Neural cell (in vitro differentiated cells): ENCODE data around the gene DHFR. TPM values are rescaled to one million over a fixed set of nuclear protein-coding genes. Genes with fewer than 3 reads are reported as not detected.

Source experiments
- H2AFZ ChIP-seq: fragments of 200-600, 300-800 bp; sonication (generic), shearing (Covaris generic); 2 replicates; pipeline ENCODE4 v1.6.0; 2014; ENCODE audit warnings: low read depth, mild to moderate bottlenecking, antibody characterized with exemption, low read length, moderate library complexity
- H3F3A ChIP-seq: fragments of 200-600 bp; shearing (Covaris generic); 2 replicates; pipeline ENCODE4 v1.6.1; 2016; ENCODE audit warnings: mild to moderate bottlenecking, moderate library complexity, mixed read lengths, antibody characterized with exemption, low read length; ENCODE audit not compliant: insufficient read depth, poor library complexity, severe bottlenecking
- H3K27ac ChIP-seq: fragments of 200-600, 300-800 bp; sonication (generic), shearing (Covaris generic); 2 replicates; pipeline ENCODE4 v1.5.1; 2014; ENCODE audit warnings: mild to moderate bottlenecking, low read length, moderate library complexity
- H3K27me3 ChIP-seq: fragments of 300-800, 200-600 bp; sonication (generic), shearing (Covaris generic); 2 replicates; pipeline ENCODE4 v1.6.0; 2014; ENCODE audit warnings: mild to moderate bottlenecking, low read depth, low read length, moderate library complexity; ENCODE audit not compliant: insufficient read depth
- H3K36me3 ChIP-seq: fragments of 300-800, 200-600 bp; sonication (generic), shearing (Covaris generic); 2 replicates; pipeline ENCODE4 v1.5.1; 2014; ENCODE audit warnings: mild to moderate bottlenecking, antibody characterized with exemption, low read length, moderate library complexity; ENCODE audit not compliant: insufficient read depth
- H3K4me2 ChIP-seq: fragments of 300-800, 200-600 bp; sonication (generic), shearing (Covaris generic); 2 replicates; pipeline ENCODE4 v1.6.0; 2014; ENCODE audit warnings: mild to moderate bottlenecking, low read length
- H3K4me3 ChIP-seq: fragments of 300-800, 200-600 bp; sonication (generic), shearing (Covaris generic); 2 replicates; pipeline ENCODE4 v1.5.1; 2014; ENCODE audit warnings: mild to moderate bottlenecking, low read length, moderate library complexity
- H3K79me2 ChIP-seq: fragments of 200-600 bp; shearing (Covaris generic); replicated peaks from 2 replicates; pipeline ENCODE4 v1.6.0; 2014; ENCODE audit warnings: mild to moderate bottlenecking, low read length, moderate library complexity; ENCODE audit not compliant: insufficient read depth
- H3K9ac ChIP-seq: fragments of 300-800, 200-600 bp; sonication (generic), shearing (Covaris generic); 2 replicates; pipeline ENCODE4 v1.6.1; 2016; ENCODE audit warnings: mild to moderate bottlenecking, low read length, mixed read lengths
- H3K9me2 ChIP-seq: fragments of 200-600 bp; shearing (Covaris generic); 2 replicates; pipeline ENCODE4 v1.6.1; 2016; ENCODE audit warnings: mild to moderate bottlenecking, low read length, mixed read lengths; ENCODE audit not compliant: insufficient read depth
- H3K9me3 ChIP-seq: fragments of 200-600, 300-800 bp; sonication (generic), shearing (Covaris generic); 2 replicates; pipeline ENCODE4 v1.6.1; 2016; ENCODE audit warnings: mild to moderate bottlenecking, mixed run types, low read length, moderate library complexity, mixed read lengths
- H4K20me1 ChIP-seq: fragments of 200-600 bp; shearing (Covaris generic); 2 replicates; pipeline ENCODE4 v1.6.1; 2016; ENCODE audit warnings: mild to moderate bottlenecking, mixed run types; ENCODE audit not compliant: insufficient read depth
- EP300 ChIP-seq: fragments of 450-650 bp; conservative IDR thresholded peaks from 2 replicates; pipeline ENCODE4 v1.6.1; 2014; ENCODE audit warnings: antibody characterized with exemption, mild to moderate bottlenecking, moderate library complexity; ENCODE audit not compliant: poor library complexity, severe bottlenecking
- EZH2 ChIP-seq: fragments of 200-600, 300-800 bp; shearing (Covaris generic), sonication (generic); IDR thresholded peaks from 2 replicates; pipeline ENCODE4 v1.6.1; 2014; ENCODE audit warnings: antibody characterized with exemption, low read length, borderline replicate concordance, mild to moderate bottlenecking; ENCODE audit not compliant: insufficient read depth, poor library complexity, severe bottlenecking
- MXI1 ChIP-seq: fragments of 450-650 bp; conservative IDR thresholded peaks from 2 replicates; pipeline ENCODE4 v1.6.1; 2014; ENCODE audit warnings: antibody characterized with exemption, mild to moderate bottlenecking; ENCODE audit not compliant: poor library complexity, severe bottlenecking
- POLR2AphosphoS5 ChIP-seq: IDR thresholded peaks from 2 replicates; pipeline ENCODE4 v1.6.1; 2012
- RAD21 ChIP-seq: fragments of 450-650 bp; conservative IDR thresholded peaks from 2 replicates; pipeline ENCODE4 v1.6.1; 2014; ENCODE audit warnings: antibody characterized with exemption, mild to moderate bottlenecking, moderate library complexity
- SMC3 ChIP-seq: fragments of 450-650 bp; conservative IDR thresholded peaks from 2 replicates; pipeline ENCODE4 v1.6.1; 2014; ENCODE audit warnings: antibody characterized with exemption, mild to moderate bottlenecking, moderate library complexity; ENCODE audit not compliant: poor library complexity
- TAF1 ChIP-seq: IDR thresholded peaks from 2 replicates; pipeline ENCODE4 v1.6.1; 2012; ENCODE audit warnings: low read depth
- polyA plus RNA-seq: library from polyadenylated mRNA; depleted of rRNA; stranded (reverse); fragments of >200 nt; gene quantifications from 2 replicates; pipeline ENCODE4 v1.2.3, GENCODE V29; 2014
- TF ChIP-seq, protein P1 (sequence below): fragments of 450-650 bp; IDR thresholded peaks from 2 replicates; pipeline ENCODE4 v1.5.1; 2014; ENCODE audit warnings: antibody characterized with exemption, mild to moderate bottlenecking, moderate library complexity; ENCODE audit not compliant: poor library complexity, severe bottlenecking
- TF ChIP-seq, protein P2 (sequence below): IDR thresholded peaks from 2 replicates; pipeline ENCODE4 v1.6.1; 2012; ENCODE audit warnings: borderline replicate concordance

DHFR gene
- polyA plus RNA-seq, 1 donor from 2014 or later: 21.2 TPM

DNA sequence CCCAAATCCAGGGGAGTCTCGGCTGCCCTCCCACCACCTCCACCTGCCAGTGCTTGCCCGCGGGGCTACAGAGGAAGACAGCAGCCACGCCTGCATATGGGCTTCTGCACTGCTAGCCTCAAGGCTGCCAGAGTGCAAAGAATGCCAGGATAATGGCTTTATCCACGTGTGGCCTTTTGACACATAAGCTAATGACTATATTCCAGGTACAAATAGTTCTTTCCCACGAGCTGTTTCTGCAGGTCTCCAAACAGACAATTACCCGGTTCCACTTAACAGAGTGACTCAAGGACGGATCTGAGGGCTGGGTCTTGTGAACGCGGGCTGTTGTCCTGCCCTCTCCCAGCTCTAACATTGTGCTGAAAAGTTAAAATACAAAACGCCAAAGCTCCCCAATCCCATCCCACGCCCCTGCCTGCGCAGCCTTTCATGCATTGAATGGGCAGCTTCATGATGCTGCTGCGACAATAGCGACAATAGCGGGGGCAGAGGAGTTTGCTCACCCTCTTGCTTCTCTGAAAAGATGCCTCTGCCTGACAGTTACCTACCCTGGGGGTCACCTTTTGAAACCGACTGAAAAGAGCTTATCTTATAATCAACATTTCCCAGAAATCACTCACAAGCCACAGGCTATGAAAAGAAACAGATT is 39.4 kb downstream of the DHFR start:
- H3K79me2 ChIP-seq: no peaks in the 10 kb centered on the region
- H3K27ac ChIP-seq: no peak overlapping the region
- H3K9me2 ChIP-seq: no peaks in the 10 kb centered on the region
- TF ChIP-seq POLR2AphosphoS5 (no peak), RAD21 (no peak), EP300 (no peak), EZH2 (no peak), TAF1 (no peak), SMC3 (no peak), MXI1 (no peak)
- TF ChIP-seq, protein P1, sequence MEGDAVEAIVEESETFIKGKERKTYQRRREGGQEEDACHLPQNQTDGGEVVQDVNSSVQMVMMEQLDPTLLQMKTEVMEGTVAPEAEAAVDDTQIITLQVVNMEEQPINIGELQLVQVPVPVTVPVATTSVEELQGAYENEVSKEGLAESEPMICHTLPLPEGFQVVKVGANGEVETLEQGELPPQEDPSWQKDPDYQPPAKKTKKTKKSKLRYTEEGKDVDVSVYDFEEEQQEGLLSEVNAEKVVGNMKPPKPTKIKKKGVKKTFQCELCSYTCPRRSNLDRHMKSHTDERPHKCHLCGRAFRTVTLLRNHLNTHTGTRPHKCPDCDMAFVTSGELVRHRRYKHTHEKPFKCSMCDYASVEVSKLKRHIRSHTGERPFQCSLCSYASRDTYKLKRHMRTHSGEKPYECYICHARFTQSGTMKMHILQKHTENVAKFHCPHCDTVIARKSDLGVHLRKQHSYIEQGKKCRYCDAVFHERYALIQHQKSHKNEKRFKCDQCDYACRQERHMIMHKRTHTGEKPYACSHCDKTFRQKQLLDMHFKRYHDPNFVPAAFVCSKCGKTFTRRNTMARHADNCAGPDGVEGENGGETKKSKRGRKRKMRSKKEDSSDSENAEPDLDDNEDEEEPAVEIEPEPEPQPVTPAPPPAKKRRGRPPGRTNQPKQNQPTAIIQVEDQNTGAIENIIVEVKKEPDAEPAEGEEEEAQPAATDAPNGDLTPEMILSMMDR: no peak
- TF ChIP-seq, protein P2, sequence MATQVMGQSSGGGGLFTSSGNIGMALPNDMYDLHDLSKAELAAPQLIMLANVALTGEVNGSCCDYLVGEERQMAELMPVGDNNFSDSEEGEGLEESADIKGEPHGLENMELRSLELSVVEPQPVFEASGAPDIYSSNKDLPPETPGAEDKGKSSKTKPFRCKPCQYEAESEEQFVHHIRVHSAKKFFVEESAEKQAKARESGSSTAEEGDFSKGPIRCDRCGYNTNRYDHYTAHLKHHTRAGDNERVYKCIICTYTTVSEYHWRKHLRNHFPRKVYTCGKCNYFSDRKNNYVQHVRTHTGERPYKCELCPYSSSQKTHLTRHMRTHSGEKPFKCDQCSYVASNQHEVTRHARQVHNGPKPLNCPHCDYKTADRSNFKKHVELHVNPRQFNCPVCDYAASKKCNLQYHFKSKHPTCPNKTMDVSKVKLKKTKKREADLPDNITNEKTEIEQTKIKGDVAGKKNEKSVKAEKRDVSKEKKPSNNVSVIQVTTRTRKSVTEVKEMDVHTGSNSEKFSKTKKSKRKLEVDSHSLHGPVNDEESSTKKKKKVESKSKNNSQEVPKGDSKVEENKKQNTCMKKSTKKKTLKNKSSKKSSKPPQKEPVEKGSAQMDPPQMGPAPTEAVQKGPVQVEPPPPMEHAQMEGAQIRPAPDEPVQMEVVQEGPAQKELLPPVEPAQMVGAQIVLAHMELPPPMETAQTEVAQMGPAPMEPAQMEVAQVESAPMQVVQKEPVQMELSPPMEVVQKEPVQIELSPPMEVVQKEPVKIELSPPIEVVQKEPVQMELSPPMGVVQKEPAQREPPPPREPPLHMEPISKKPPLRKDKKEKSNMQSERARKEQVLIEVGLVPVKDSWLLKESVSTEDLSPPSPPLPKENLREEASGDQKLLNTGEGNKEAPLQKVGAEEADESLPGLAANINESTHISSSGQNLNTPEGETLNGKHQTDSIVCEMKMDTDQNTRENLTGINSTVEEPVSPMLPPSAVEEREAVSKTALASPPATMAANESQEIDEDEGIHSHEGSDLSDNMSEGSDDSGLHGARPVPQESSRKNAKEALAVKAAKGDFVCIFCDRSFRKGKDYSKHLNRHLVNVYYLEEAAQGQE: no peak
- H3K9me3 ChIP-seq: no peaks in the 10 kb centered on the region
- no peak overlapping the region for H2AFZ ChIP-seq
- H3K4me2 ChIP-seq: no peak overlapping the region
- no peaks in the 10 kb centered on the region for H4K20me1 ChIP-seq
- no peaks in the 10 kb centered on the region for H3K36me3 ChIP-seq
- H3K9ac ChIP-seq: no peak overlapping the region
- no peak overlapping the region for H3K4me3 ChIP-seq
- no peaks in the 10 kb centered on the region for H3K27me3 ChIP-seq
- no peaks in the 10 kb centered on the region for H3F3A ChIP-seq

DNA sequence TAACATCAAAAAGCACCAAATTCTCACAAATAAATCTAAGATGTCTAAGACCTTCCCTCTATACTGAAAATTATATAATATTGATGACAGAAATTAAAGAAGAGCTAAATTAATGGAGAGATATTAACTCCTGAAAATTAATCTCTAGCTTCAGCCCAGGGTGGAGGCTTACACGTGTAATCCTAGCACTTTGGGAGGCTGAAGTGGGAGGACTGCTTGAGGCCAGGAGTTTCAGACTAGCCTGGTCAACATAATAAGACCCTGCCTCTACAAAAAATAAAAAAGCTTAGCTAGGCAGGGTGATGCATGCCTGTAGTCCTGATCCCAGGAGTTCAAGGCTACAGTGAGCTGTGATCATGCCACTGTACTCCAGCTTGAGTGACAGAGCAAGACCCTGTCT is 45.1 kb downstream of the DHFR start:
- Histone ChIP-seq H3K27ac (no peak overlapping the region), H3K4me3 (no peak overlapping the region), H3K9me3 (no peaks in the 10 kb centered on the region), H3K79me2 (no peaks in the 10 kb centered on the region), H3K9me2 (no peaks in the 10 kb centered on the region), H3K27me3 (no peaks in the 10 kb centered on the region), H4K20me1 (no peaks in the 10 kb centered on the region), H3F3A (no peaks in the 10 kb centered on the region), H3K4me2 (no peak overlapping the region), H3K36me3 (no peaks in the 10 kb centered on the region), H3K9ac (no peak overlapping the region), H2AFZ (no peak overlapping the region)
- no peak for TF ChIP-seq EZH2
- no peak for TF ChIP-seq SMC3
- no peak for TF ChIP-seq POLR2AphosphoS5
- TF ChIP-seq TAF1: no peak
- TF ChIP-seq, protein P2: no peak
- TF ChIP-seq, protein P1: no peak
- no peak for TF ChIP-seq MXI1
- no peak for TF ChIP-seq EP300
- TF ChIP-seq RAD21: no peak
